ENCODE results near the gene RABAC1. TPM values are rescaled to one million over a fixed set of nuclear protein-coding genes. Genes with fewer than 3 reads are reported as not detected.

The RABAC1 gene
- total and polyA plus RNA-seq, 2 of the 4 experiments (the other 2 are of a cell fraction) = 117 to 276 TPM

GRCh38 chr19:41960973-41961372, 1.9 kb upstream of the RABAC1 start:
- peaks cover 4% of the 10 kb centered on the region for H3K27me3 ChIP-seq (ENCODE audit: control insufficient read depth, insufficient read depth, low read length)
- H3K4me1 ChIP-seq (ENCODE audit: control insufficient read depth, insufficient read depth, low read length) = peaks cover 6% of the 10 kb centered on the region
- H3K56ac ChIP-seq (ENCODE audit: extremely low read depth, insufficient read depth, low read length) = no peak overlapping the region
- H2BK120ac ChIP-seq (ENCODE audit: low read depth, low read length) = no peak overlapping the region
- H3K4me2 ChIP-seq (ENCODE audit: low read depth, low read length) = no peak overlapping the region
- DNase-seq = no peak
- peaks cover 21% of the 10 kb centered on the region for H4K20me1 ChIP-seq (ENCODE audit: insufficient read depth, low read length)
- TF ChIP-seq RAD21 (IDR thresholded peaks at IDR 0.05; ENCODE audit: low read length) (no peak), CEBPB (IDR thresholded peaks at IDR 0.05; ENCODE audit: low read depth, low read length) (peak; percentile 32; the same call in 1 of the 2 replicates), RFX5 (IDR thresholded peaks at IDR 0.05; ENCODE audit: low read depth, low read length) (no peak), USF2 (IDR thresholded peaks at IDR 0.05; ENCODE audit: low read depth, low read length) (no peak)
- no peak overlapping the region for H2AK5ac ChIP-seq (ENCODE audit: low read depth, low read length)
- dilution Hi-C loops (cut with HindIII; ENCODE audit: low sequenced_read_pairs, unreplicated experiment) = no loop called here
- H4K5ac ChIP-seq (ENCODE audit: low read depth, low read length) = no peak overlapping the region
- peaks cover 7% of the 10 kb centered on the region; the same call in 1 of the 2 replicates for H3K9me1 ChIP-seq (ENCODE audit: insufficient read depth, low read length)
- 83% methylated on average over 1 of the region's 5 CpGs; no CpG with 5 or more reads in 1 of the 2 experiments for WGBS, 2 experiments (ENCODE audit: extremely low coverage in 2 of 2, insufficient read length in 1 of 2)
- CTCF ChIA-PET = no interaction called here
- H3K18ac ChIP-seq (ENCODE audit: low read depth, low read length) = no peak overlapping the region
- peaks cover 7 to 26% of the 10 kb centered on the region in 2 experiments for H3K79me1 ChIP-seq (ENCODE audit: low read depth in 1 of 2, low read length in 2 of 2)
- no peak overlapping the region for H3K23ac ChIP-seq (ENCODE audit: low read depth, low read length)
- no peak overlapping the region for H3K9ac ChIP-seq (ENCODE audit: low read depth, low read length)
- no peaks in the 10 kb centered on the region for H3K9me3 ChIP-seq (ENCODE audit: control insufficient read depth, insufficient read depth, low read length)
- H3K14ac ChIP-seq (replicated peaks; ENCODE audit: low read depth, low read length) = no peak overlapping the region
- peaks cover 6% of the 10 kb centered on the region; the same call in 1 of the 2 replicates for H3K36me3 ChIP-seq (ENCODE audit: control insufficient read depth, insufficient read depth, low read length)
- no peak overlapping the region for H3K4ac ChIP-seq (ENCODE audit: low read depth, low read length)
- POLR2A ChIA-PET (ENCODE audit: unreplicated experiment) = no interaction called here
- intact Hi-C loops (cut with micrococcal nuclease) = no loop called here
- in situ Hi-C loops (cut with MboI; ENCODE audit: low sequenced_read_pairs) = no loop called here
- H3K4me3 ChIP-seq (ENCODE audit: insufficient read depth, low read depth, low read length) = no peak overlapping the region
- H2BK5ac ChIP-seq (ENCODE audit: low read depth, low read length, poor library complexity, severe bottlenecking) = no peak overlapping the region
- no TSS peak for BruUV-seq (replicated peaks)
- H2AFZ ChIP-seq (replicated peaks; ENCODE audit: low read length, poor library complexity) = no peak overlapping the region
- H2BK15ac ChIP-seq (ENCODE audit: low read depth, low read length) = no peak overlapping the region
- no peak overlapping the region for H2BK20ac ChIP-seq (ENCODE audit: low read depth, low read length)
- H4K8ac ChIP-seq (ENCODE audit: low read depth in 2 of 2, low read length in 2 of 2) = no peak overlapping the region
- no peak overlapping the region for H2AK9ac ChIP-seq (replicated peaks; ENCODE audit: low read depth, low read length, poor library complexity)
- ATAC-seq (ENCODE audit: low read depth) = no peak
- H3K27ac ChIP-seq (ENCODE audit: insufficient read depth, low read length) = no peak overlapping the region
- no peak overlapping the region for H4K91ac ChIP-seq (ENCODE audit: insufficient read depth, low read depth, low read length)

Data from IMR-90 (cell line).